ENCODE results near the gene ZNF487. TPM values are rescaled to one million over a fixed set of nuclear protein-coding genes. Genes with fewer than 3 reads are reported as not detected.

ZNF487 gene
- total and polyA plus RNA-seq, 2 donors (not counting 1 experiment from before 2014, with no cell fraction given), result 9.8 to 14.8 TPM

Small RNA genes lying within 50 kb of the gene (small RNA-seq; reads per million reads assigned to genes)
- not detected for gene RNU7-193P (ENCODE audit: insufficient read length, low read depth, low replicate concordance)
- gene SNORD3J (ENCODE audit: insufficient read length, low read depth, low replicate concordance), result not detected

Other genes with a start within 250 kb of the ZNF487 start
- gene RASGEF1A, start 170.0 kb upstream of the ZNF487 start, total RNA-seq, result 2.3 and 3.1 TPM in 2 replicates
- 2.2 and 2.4 TPM in 2 replicates for gene RASGEF1A, start 170.0 kb upstream of the ZNF487 start, polyA plus RNA-seq
- not detected in 2 replicates for gene FXYD4, start 65.5 kb upstream of the ZNF487 start, total RNA-seq
- not detected in 2 replicates for gene FXYD4, start 65.5 kb upstream of the ZNF487 start, polyA plus RNA-seq
- 161 and 166 TPM in 2 replicates for gene HNRNPF, start 27.9 kb upstream of the ZNF487 start, total RNA-seq
- 76.7 and 99.5 TPM in 2 replicates for gene HNRNPF, start 27.9 kb upstream of the ZNF487 start, polyA plus RNA-seq
- 5.9 and 7.6 TPM in 2 replicates for gene ZNF239, start 137.5 kb downstream of the ZNF487 start, total RNA-seq
- gene ZNF239, start 137.5 kb downstream of the ZNF487 start, polyA plus RNA-seq, result 2.0 and 2.2 TPM in 2 replicates
- gene ZNF485, start 169.3 kb downstream of the ZNF487 start, total RNA-seq, result 8.4 and 9.5 TPM in 2 replicates
- 2.2 and 4.8 TPM in 2 replicates for gene ZNF485, start 169.3 kb downstream of the ZNF487 start, polyA plus RNA-seq
- 29.6 and 35.8 TPM in 2 replicates for gene ZNF32, start 211.8 kb downstream of the ZNF487 start, total RNA-seq
- gene ZNF32, start 211.8 kb downstream of the ZNF487 start, polyA plus RNA-seq, result 20.9 and 29.0 TPM in 2 replicates

All from B cell (primary cell).